NAMALWA (cell line): ENCODE measurements around the gene MYO7A.

ENCODE experiments used
- DNase-seq: peaks from one replicate; pipeline ENCODE4 v3.0.0-alpha.2; 2015; ENCODE audit warnings: low spot score

The MYO7A gene

GRCh38 chr11:77147036-77147315, 18.9 kb downstream of the MYO7A start:
- no peak for DNase-seq

DNA sequence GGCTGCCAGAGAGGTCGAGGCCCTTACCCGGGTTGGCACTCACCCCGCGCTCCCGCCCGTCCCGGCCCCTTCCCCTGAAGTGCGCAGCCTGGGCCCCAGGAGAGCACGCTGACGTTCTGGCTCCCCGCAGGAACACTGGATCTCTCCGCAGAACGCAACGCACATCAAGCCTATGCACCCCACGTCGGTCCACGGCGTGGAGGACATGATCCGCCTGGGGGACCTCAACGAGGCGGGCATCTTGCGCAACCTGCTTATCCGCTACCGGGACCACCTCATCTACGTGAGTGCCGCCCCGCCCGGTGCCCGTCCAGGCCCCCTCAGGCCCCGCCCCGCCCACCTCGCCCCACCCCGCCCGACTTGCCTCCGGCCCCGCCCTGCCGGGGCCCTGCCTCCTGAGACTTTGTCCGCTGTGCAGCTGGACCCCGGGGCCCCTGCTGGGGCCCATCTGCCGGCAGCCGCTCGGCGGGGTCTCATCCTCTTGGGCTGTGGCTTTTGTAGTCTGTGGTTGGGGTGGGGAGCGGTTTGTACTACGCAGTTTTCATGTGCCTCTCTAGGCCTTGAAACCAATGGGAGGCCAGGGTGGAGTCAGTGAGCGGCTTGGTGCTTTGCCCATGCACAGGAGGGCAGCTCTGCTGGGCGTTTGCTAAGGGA, 19.7 kb downstream of the MYO7A start:
- DNase-seq, result no peak

DNA sequence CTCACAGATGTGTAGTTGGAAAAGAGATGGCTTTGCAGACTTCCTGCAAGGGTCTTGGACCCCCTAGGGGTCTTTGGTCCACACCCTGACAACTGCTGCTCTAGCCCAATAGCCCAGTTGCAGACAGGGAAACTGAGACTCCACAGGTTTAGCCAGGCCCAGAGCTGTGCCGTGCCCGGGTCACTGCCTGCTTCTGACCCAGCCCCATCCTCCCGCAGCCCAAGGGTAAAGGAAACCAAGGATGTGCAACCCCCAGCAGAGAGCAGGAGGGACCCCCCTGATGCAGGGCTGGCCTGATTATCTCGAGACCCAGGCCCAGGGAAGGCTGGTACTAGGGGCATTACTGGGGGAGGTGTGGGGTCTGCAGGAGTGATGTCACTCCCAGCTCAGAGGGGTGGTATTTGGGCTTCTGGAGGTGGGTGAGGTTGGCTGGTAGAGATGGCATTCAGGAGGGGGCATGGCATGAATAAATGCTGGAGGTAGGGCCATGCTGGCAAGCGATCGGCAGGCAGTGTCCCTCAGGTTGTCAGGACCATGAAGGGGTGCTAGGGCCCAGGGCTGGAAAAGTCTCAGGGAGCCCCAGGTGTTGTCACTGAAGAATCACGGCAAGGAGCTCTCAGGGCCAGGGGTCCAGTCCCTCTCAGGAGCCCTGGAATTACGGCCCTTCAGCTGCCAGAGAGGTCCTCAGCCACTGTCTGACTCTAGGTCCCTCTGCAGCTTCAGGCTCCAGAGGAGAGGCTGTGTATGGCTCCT, 21.1 kb downstream of the MYO7A start:
- no peak for DNase-seq

DNA sequence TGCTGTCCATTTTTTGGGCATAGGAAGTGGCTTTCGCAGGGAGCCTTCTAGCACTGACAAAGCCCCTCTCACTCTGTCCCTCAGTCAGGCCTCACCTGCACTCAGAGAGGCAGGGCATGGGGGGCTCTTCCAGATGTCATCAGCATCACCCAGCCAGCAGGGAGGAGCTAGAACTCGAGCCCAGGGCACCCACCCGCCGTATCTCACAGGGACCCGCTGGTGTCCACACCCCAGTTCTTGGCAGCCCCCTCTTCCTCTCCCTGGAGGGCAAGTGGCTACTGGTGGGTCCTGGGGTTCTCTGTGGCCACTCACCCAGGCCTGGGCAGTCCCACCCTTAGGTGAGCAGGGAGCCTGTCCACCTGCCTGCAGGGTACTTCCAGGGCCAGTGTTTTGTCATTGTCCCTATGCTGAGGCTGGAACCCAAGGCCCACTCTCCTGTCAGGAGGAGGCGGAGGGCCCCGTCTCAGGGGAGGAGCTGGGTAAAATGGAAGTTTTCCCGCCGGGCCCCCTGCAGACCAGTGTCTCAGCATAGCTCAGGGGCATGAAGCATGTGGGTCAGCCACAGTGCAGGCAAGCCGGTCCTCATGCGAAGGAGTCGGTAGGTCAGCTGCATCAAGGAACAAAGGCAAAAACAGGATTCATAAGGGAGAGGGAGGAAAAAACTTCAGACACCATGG, 21.8 kb downstream of the MYO7A start:
- no peak for DNase-seq

DNA sequence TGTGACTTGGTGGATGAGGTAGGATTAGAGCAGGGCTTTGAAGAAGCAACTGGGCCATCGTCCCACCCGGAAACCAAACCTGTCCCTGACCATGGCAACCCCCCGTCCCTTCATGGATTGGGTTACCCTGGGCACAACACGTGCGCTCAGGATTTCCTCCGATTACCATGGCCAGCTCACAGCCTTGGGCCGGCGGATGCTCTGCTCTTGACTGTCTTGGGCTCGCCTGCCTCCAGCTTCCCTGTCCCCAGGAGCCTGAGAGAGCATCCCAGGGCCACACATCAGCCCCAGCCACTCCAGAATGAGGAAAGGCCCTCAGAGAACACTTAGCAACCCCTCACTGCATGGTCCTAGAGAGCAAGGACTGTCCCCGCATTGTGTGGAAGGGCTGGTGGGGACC, 22.8 kb downstream of the MYO7A start:
- no peak for DNase-seq

DNA sequence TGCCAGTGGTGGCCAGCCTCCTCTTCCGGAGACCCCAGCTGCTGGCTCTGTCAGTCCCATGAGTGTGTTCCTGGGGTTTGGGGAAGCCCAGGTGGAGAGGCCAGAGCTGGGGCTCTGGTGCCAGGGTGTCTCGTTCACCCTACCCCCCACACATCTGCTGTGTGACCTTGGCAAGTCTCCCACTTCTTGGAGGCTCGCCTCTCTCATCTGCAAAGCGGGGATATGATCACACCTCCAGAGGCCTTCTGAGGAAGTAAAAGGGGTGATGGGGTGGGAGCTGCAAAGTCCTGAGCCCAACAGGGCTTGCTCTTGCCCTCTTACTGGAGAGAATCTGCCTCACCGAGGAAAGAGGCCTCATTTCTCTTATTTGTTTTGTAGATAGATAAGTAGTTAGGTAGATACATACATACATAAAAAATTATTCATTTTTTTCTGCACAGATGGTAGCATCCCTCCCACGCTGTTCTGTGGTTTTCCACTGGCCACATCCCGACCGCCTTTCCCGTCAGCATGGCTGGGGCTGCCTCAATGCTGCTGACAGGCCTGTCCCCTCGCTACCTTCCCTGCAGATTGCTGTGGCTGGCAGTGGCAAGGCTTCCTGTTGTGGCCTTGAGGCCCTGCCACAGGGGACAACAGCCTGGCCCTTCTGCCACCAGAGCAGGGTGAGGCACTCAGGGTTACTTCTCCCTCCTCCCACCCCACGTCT, 23.9 kb downstream of the MYO7A start:
- no peak for DNase-seq

DNA sequence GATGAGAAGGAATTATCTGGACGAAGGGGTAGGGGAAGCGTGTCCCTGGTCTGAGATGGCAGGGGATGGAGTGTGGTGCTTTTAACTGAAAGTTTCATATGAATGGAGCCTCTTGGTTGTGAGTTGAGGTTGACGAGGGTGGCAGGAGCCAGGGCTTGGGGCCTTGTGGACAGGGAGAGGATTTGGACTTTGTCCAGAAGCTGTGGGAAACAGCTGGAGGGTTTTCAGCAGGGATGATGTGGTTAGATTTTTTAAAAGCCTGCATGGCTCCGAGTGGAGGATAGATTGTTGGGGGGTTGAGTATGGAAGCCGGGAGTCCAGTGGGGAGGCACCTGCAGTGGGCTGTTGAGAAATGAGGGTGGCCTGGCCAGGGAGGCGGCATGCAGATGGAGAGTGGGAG, 24.8 kb downstream of the MYO7A start:
- no peak for DNase-seq

GRCh38 chr11:77153276-77154185, 25.5 kb downstream of the MYO7A start:
- no peak for DNase-seq

DNA sequence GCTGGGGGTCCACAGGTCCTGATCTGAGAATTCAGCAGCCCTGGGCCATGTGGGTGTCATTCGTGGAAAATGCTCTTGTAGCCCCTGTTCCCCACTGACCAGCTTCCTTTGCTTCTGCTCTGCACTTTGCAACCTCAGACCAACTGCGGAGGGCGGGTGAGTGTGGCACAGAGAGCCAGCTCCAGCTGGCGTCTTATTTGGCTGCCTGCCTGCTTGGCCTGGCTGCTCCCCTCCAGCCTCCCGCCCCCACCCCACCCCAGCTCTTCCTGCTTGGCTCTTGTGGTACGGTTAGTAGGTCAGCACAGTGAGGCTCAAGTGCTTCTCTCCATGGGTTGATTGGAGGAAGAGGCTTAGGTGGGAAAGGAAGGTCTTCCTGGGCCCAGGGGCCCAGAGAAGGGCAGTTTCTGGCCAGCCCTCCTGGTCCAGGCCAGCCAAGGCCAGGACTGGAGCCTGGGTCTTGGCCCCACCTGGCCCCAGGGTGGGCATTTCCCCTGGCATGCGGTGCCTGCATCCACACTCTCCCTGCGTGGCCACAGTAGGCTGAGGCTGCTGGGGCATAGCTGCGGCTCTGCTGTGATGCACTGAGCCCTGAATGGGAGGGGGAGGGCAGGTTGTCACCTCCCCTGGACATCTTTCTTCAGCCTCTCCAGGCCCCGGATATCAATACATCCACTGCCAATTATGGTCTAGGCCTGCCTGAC, 26.5 kb downstream of the MYO7A start:
- no peak for DNase-seq

- no peak for DNase-seq
Measured at GRCh38 chr11:77155082-77155475, 27.0 kb downstream of the MYO7A start.

DNA sequence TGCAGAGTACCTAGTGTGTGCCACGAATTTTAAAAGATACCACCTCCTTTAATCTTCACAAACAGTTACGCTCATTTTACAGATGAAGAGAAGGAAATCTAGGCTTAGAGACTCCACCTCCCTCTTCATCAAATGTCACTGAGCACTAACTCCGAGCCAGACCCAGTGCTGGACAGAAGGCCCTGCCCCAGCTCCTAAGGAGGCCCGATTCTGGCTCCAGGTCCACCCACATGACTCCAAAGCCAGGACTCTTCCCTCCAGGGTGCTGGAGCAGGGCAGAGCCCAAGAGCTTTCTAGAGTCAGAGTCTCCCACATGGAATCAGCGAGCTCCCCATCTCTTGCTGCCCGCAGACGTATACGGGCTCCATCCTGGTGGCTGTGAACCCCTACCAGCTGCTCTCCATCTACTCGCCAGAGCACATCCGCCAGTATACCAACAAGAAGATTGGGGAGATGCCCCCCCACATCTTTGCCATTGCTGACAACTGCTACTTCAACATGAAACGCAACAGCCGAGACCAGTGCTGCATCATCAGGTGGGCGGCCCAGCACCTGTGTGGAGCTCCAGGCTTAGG, 27.6 kb downstream of the MYO7A start:
- DNase-seq, result no peak

- no peak for DNase-seq
Measured at GRCh38 chr11:77156396-77157195, 28.6 kb downstream of the MYO7A start.

- no peak for DNase-seq
Measured at GRCh38 chr11:77158041-77158695, 30.1 kb downstream of the MYO7A start.

DNA sequence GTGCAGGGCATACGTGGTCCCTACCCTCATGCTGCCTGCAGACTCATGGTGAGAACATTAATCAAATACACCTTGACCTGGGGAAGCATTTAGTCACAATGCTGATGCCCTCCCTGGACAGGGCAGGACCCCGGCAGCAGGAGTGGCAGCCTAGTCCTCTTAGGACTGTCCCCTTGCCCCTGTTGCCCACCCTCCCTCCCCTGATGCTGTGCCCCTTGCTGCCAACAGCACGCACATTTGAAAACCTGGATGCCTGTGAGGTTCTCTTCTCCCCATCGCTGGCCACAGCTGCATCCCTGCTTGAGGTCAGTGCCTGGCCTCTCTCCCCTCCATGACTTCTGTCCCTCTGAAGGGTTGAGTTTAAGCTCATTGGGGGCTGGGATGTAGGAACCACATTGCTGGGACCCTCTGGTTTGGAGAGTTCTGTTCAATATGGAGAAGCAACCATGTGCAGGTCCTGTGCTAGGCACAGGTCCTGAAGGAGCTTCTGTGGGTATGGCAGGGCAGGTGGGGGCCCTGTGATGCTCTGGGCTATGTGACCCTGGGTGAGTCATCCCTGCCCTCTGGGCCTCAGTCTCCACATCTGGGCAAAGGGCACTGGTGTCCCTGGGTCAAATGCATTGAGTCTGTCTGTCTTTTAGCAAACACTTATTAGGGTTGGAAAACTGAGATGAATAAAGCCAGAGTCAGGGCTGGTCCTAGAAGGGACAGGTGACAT, 31.3 kb downstream of the MYO7A start:
- DNase-seq, result no peak

GRCh38 chr11:77159937-77160495, 32.0 kb downstream of the MYO7A start:
- DNase-seq, result no peak

GRCh38 chr11:77163271-77163670, 35.2 kb downstream of the MYO7A start:
- no peak for DNase-seq

- no peak for DNase-seq
Measured at GRCh38 chr11:77165066-77165465, 37.0 kb downstream of the MYO7A start.

DNA sequence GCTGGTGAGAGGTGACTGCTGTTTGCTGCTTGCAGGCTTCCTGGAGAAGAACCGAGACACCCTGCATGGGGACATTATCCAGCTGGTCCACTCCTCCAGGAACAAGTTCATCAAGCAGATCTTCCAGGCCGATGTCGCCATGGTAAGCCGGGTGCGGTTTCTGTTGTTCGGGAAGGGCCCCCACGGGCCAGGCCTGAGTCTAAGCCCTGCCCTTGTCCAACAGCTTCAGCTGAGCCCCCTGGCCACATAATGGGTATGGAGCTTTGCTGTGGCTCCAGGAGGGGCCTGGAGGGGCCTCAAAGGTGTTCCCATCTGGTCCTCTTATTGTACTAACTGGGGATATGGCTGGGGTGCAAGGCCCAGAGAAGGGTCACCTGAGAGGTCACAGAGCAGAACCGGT, 38.0 kb downstream of the MYO7A start:
- DNase-seq, result no peak
